Activated naive CD4-positive, alpha-beta T cell treated with anti-CD3 and anti-CD28 coated beads, Interleukin-2, amount 50 U/mL, for 24 hours (primary cell): ENCODE results near the gene ITGA6.
"Not testable (repeated sequence)": the region's sequence is repeated elsewhere in the genome, so short reads cannot be mapped to it uniquely, and the experiment has no call there.

Source experiments
- H3K27ac Mint-ChIP-seq: one replicate; pipeline ENCODE4 v1.8.0; 2021; ENCODE audit warnings: mild to moderate bottlenecking, mixed read lengths
- H3K27me3 Mint-ChIP-seq: one replicate; pipeline ENCODE4 v1.8.0; 2021; ENCODE audit warnings: mixed read lengths
- H3K36me3 Mint-ChIP-seq: one replicate; pipeline ENCODE4 v1.8.0; 2021; ENCODE audit warnings: mixed read lengths
- H3K4me1 Mint-ChIP-seq: one replicate; pipeline ENCODE4 v1.8.0; 2021; ENCODE audit warnings: mixed read lengths
- H3K4me3 Mint-ChIP-seq: one replicate; pipeline ENCODE4 v1.8.0; 2021; ENCODE audit warnings: mild to moderate bottlenecking, mixed read lengths
- H3K9me3 Mint-ChIP-seq: one replicate; pipeline ENCODE4 v1.8.0; 2021; ENCODE audit warnings: mixed read lengths

The ITGA6 gene

DNA sequence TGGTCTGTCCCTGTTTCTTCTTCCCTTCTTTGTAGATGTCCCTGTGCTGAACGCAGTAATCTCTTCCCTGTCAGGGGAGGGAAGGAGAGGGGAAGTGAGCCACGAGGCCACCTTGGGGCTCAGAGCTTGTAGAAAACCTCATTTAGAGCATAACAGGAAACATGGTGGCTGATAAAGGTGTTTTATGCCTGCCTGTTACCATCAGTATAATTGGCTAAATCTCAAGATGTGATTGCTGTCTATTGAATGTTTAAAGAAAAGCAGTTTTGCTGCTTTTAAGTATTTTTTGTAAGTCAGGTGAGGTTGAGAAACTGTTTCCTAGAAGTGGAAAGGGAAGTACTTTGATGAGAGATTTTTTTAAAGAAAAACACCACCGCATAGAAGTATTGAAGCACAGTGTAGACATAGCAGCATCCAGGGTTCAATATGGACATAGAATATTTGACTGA lies 68.8 kb downstream of the ITGA6 start:
- H3K27ac Mint-ChIP-seq: peak overlapping the region; percentile 99
- peaks cover 35% of the 10 kb centered on the region for H3K36me3 Mint-ChIP-seq
- H3K4me3 Mint-ChIP-seq: peak overlapping the region; percentile 60
- peaks cover 84% of the 10 kb centered on the region for H3K4me1 Mint-ChIP-seq
- no peaks in the 10 kb centered on the region for H3K9me3 Mint-ChIP-seq
- no peaks in the 10 kb centered on the region for H3K27me3 Mint-ChIP-seq

DNA sequence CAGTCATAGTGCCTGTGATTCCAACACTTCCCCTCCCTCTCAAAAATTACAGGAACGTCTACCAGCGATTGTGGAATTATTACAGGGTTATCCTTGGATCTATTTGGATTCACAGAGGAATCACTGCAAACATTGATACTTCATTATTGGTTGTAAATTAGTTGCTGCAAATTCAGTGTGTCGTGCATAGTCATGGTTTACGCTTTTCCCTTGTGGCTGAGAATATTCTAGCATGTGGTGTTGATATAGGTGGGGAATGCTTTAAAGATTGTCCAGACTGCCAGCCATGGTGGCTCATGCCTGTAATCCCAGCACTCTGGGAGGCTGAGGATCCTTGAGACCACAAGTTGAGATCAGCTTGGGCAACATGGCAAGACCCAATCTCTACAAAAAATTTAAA lies 79.8 kb downstream of the ITGA6 start:
- Mint-ChIP-seq H3K4me1 (peaks cover 67% of the 10 kb centered on the region), H3K27me3 (no peaks in the 10 kb centered on the region), H3K27ac (no peak overlapping the region), H3K36me3 (peaks cover 25% of the 10 kb centered on the region), H3K9me3 (no peaks in the 10 kb centered on the region), H3K4me3 (no peak overlapping the region)

DNA sequence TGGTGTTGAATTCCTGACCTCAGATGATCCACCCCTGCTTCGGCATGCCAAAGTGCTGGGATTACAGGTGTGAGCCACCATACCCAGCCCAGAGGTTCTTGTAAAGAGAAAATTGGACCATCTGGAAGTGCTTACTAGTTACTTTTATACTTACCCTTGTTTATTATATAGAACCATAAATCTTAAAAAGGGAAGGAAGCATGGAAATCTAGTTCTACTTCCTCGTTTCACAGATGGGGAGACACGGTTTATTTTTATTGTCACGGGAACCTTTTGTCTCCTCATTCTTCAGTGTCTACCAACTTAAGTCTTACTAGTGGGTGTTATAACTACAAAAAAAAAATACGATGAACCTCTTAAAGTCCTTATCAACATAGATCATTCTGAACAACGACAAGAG lies 82.7 kb downstream of the ITGA6 start:
- Mint-ChIP-seq H3K36me3 (peaks cover 25% of the 10 kb centered on the region), H3K27me3 (no peaks in the 10 kb centered on the region), H3K4me1 (peaks cover 54% of the 10 kb centered on the region), H3K4me3 (peak overlapping the region; percentile 72), H3K27ac (peak overlapping the region; percentile 60), H3K9me3 (no peaks in the 10 kb centered on the region)

DNA sequence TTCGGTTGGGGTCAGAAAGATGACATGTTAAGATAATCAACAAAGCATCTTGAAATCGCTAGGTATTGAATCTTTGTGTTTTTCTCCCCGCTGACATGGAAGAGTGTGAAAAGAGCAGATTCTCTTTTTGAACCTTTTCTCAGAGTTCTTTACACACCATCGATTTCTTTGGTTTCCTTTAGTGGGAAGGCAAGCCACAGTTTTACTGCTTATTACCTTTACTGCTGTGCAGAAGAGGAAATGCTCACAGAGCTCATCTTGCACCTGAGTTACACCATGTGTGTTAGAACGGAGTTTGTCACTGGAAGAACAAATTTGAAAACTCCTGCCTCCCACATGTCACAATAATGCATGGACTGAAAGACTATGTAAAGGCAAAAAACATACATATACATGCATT lies 83.2 kb downstream of the ITGA6 start:
- Mint-ChIP-seq H3K4me3 (peak overlapping the region; percentile 72), H3K27me3 (no peaks in the 10 kb centered on the region), H3K36me3 (peaks cover 23% of the 10 kb centered on the region), H3K4me1 (peaks cover 50% of the 10 kb centered on the region), H3K9me3 (no peaks in the 10 kb centered on the region), H3K27ac (peak overlapping the region; percentile 60)

DNA sequence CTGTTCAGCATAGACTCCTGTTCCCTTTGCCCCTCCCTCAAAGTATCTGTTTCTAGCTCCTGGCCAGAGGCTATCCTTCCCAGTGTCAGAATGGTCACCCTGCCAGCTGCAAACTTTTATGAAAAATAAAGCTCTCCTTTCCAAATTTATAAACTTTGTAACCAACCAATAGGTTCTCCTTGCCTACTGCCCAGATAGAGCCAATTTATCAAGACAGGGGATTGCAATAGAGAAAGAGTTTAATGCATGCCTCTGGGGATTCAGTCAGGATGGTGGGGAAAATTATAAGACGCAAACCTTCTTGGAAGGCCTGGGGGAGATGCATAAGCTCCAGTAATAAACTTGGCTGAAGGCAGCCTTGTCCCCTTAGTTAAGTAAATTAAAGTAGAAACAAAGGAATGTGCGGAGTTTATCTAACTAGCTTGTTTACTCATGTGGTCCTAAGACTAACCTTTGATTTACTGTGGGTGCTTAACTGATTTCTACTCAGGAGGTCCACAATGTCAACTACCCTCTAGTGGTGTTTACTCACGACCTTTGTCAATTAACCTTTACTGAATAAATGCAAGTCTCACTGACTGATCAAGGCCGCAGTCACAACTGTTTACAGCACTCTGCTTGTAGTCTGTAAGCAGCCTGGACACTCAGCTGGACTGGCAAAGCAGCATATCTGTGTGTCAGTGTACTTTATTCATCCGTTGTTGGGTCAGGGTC lies 85.6 kb downstream of the ITGA6 start:
- no peaks in the 10 kb centered on the region for H3K27me3 Mint-ChIP-seq
- H3K4me3 Mint-ChIP-seq: no peak overlapping the region
- H3K9me3 Mint-ChIP-seq: no peaks in the 10 kb centered on the region
- peaks cover 42% of the 10 kb centered on the region for H3K4me1 Mint-ChIP-seq
- peak overlapping the region; percentile 59 for H3K27ac Mint-ChIP-seq
- H3K36me3 Mint-ChIP-seq: peaks cover 20% of the 10 kb centered on the region

DNA sequence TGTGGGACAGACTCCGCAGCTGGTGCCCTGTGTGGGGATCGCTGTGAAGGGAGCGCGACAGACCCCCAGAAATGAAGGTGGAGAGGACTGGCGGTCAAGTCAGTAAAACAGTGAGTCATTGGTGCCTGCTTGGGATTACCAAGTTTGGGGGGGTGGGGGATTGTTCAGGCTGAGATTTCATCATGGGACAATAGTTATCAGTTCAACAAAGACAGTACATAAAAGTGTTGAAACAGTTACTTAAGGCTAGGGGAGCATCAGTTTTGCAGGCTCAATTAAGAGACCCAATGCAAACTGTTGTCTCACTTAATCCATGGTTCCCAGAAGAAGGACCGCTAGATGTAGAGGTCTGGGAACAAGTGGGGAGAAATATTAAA lies 86.1 kb downstream of the ITGA6 start:
- H3K4me1 Mint-ChIP-seq: peaks cover 37% of the 10 kb centered on the region
- H3K36me3 Mint-ChIP-seq: peaks cover 15% of the 10 kb centered on the region
- H3K27ac Mint-ChIP-seq: no peak overlapping the region
- H3K27me3 Mint-ChIP-seq: no peaks in the 10 kb centered on the region
- H3K9me3 Mint-ChIP-seq: no peaks in the 10 kb centered on the region
- H3K4me3 Mint-ChIP-seq: no peak overlapping the region

DNA sequence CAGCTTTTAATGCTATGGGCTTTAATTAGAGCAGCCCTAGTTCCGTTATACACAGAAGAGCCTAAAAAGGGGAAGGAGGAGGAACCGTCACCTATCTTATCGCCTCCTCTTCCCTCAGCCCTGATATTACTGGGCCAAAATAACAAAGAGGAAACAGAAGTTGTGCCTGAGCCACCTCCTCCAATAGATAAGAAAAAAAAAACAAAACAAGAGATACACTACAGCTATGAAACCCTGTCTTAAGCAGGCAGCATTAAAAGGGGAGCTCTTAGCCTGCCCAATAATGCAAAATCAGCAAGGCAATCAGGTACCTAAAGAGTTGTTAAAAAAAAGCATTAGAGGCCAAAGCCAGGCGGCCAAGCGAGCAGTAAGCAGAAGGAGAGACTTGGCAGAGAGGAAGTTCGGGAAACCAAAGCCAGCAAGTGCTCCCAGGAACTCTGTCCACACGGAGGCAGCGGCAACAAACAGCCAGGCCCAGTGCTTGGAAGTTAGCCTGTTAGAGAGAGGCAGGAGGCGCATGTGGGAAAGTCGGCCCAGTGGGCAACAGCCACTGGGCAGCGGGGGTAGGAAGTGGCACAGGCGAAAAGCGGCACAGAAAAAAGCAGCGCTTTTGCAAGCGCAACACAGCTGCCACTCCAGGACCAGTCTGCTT lies 86.7 kb downstream of the ITGA6 start:
- H3K4me1 Mint-ChIP-seq: peaks cover 31% of the 10 kb centered on the region
- H3K4me3 Mint-ChIP-seq: no peak overlapping the region
- H3K27ac Mint-ChIP-seq: no peak overlapping the region
- no peaks in the 10 kb centered on the region for H3K27me3 Mint-ChIP-seq
- H3K36me3 Mint-ChIP-seq: peaks cover 12% of the 10 kb centered on the region
- peaks cover 2% of the 10 kb centered on the region for H3K9me3 Mint-ChIP-seq

DNA sequence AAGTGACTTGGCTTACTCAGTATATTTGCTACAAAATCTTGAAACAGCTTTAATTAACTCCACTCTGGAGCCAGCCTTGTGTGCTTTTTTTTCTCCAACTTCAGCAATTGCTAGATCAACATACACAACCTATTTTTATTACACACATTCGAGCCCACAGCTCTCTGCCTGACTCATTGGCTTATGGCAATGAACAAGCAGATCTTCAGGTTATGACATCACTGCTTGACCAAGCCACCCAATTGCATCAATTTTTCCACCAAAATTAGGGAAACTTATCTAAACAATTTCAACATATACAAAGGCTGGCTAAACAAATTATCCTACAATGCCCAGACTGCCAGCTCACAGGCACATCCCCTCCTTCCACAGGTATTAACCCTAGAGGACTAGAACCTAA lies 88.9 kb downstream of the ITGA6 start:
- Mint-ChIP-seq H3K27me3 (no peaks in the 10 kb centered on the region), H3K27ac (no peak overlapping the region), H3K9me3 (peaks cover 10% of the 10 kb centered on the region), H3K36me3 (peaks cover 19% of the 10 kb centered on the region), H3K4me3 (no peak overlapping the region), H3K4me1 (peaks cover 16% of the 10 kb centered on the region)

DNA sequence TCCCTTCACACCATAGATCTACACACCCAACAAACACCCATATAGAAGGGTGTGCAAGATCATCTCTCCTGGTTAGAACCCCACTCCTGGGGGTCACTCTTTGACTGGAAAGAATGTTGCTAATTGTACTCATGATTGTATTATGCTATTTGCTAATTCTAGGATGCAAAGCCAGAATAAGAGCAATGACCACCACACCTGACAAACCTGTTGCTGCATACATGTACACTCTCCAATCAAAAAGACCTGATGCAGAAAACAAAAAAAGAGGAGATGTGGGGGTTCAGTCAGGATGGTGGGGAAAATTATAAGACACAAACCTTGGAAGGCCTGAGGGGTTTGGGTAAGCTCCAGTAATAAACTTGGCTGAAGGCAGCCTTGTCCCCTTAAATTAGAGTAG lies 91.6 kb downstream of the ITGA6 start:
- H3K36me3 Mint-ChIP-seq: peaks cover 13% of the 10 kb centered on the region
- H3K27me3 Mint-ChIP-seq: no peaks in the 10 kb centered on the region

DNA sequence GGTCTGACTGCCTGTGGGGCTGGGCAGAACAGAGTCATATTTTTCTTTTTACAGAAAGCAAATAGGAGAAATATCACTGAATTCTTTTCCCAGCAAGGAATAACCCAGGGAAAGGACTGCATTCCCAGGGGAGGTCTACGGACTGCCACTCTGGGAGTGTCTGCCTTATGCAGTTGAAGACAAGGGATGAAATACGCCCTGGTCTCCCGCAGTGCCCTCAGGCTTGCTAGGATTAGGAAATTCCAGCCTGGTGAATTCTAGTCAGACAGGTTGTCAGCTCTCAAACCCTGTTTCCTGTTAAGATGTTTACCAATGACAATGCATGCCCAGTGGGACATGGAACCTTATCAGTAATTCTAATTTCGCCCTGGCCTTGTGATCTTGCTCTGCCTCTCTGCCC lies 98.2 kb downstream of the ITGA6 start:
- Mint-ChIP-seq H3K36me3 (peaks cover 27% of the 10 kb centered on the region), H3K4me1 (no peaks in the 10 kb centered on the region), H3K9me3 (peaks cover 12% of the 10 kb centered on the region), H3K27me3 (no peaks in the 10 kb centered on the region), H3K4me3 (no peak overlapping the region), H3K27ac (no peak overlapping the region)

More for the DNA sequence above, 91.6 kb downstream of the ITGA6 start:
- Mint-ChIP-seq H3K27ac (no peak overlapping the region), H3K4me1 (peaks cover 6% of the 10 kb centered on the region), H3K9me3 (peaks cover 10% of the 10 kb centered on the region), H3K4me3 (no peak overlapping the region)

DNA sequence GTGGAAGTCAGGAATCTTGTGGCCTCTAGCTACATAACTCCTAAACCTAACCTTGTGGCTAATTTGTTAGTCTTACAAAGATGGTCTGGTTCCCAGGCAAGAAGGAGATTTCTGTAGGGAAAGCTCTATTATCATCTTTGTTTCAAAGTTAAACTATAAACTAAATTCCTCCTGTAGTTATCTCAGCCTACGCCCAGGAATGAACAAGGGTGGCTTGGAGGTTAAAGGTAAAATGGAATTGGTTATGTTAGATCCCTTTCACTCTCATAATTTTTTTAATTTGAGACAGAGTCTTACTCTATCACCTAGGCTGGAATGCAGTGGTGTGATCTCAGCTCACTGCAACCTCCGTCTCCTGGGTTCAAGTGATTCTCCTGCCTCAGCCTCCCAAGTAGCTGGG lies 103.9 kb downstream of the ITGA6 start:
- Mint-ChIP-seq H3K9me3 (peaks cover 13% of the 10 kb centered on the region), H3K4me3 (no peak overlapping the region), H3K27ac (no peak overlapping the region), H3K36me3 (peaks cover 41% of the 10 kb centered on the region), H3K4me1 (no peaks in the 10 kb centered on the region), H3K27me3 (no peaks in the 10 kb centered on the region)

DNA sequence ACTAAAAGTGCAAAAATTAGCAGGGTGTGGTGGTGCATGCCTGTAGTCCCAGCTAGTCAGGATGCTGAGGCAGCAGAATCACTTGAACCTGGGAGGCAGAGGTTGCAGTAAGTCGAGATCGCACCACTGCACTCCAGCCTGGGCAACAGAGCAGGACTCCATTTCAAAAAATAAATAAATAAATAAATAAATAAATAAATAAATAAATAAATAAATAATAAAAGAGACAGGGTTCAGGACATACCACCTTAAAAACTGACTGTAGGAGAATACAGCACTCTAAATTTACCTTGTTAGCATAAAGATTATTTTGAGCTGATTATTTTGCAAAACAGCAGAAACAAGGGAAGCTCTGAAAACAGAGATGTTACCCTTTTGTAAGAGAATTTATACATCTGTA lies 105.1 kb downstream of the ITGA6 start:
- not testable (repeated sequence) for H3K27ac Mint-ChIP-seq, H3K27me3 Mint-ChIP-seq, H3K4me1 Mint-ChIP-seq, H3K4me3 Mint-ChIP-seq
- Mint-ChIP-seq H3K9me3 (peaks cover 13% of the 10 kb centered on the region), H3K36me3 (peaks cover 41% of the 10 kb centered on the region)

DNA sequence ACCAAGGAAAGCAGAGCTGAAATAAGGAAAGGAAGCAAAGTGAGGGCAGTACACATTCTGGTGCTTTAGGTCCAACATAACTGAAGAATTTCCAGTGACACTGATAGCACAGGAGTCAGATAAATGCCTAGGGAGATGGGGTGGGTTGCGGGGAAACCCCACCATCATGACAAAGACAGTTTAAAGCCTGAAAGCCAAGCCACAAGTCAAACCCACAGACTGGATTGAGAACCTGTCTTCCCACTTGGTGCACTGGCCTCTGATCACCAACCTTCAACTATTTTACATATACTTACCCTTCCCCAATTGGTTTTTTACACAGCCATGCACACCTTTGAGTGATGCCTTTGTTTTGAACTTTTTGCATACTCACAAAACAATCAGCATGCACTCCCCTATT lies 106.3 kb downstream of the ITGA6 start:
- Mint-ChIP-seq H3K27ac (no peak overlapping the region), H3K27me3 (no peaks in the 10 kb centered on the region), H3K36me3 (peaks cover 41% of the 10 kb centered on the region), H3K9me3 (peaks cover 13% of the 10 kb centered on the region), H3K4me1 (no peaks in the 10 kb centered on the region), H3K4me3 (no peak overlapping the region)

DNA sequence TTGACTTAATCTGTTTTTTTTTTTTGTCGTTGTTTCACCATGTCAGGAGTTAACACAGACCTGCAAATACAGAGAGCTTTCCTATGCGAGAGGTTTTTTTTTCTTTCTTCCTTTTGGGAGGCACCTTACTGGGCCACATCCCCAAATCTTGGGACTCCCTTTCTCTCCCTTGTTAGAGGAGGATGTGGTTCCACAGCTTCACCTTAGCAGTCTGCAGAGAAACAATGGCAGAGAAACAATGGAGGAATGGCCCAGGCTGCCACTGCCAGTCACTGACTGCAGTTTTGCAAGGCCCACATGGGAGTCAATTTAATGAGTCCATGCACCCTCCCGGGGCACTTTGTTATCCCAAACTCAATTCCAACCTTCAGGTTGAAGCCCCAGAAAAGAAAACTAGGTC lies 107.7 kb downstream of the ITGA6 start:
- Mint-ChIP-seq H3K4me3 (no peak overlapping the region), H3K27ac (no peak overlapping the region), H3K9me3 (peaks cover 10% of the 10 kb centered on the region), H3K36me3 (peaks cover 39% of the 10 kb centered on the region), H3K4me1 (no peaks in the 10 kb centered on the region), H3K27me3 (no peaks in the 10 kb centered on the region)

DNA sequence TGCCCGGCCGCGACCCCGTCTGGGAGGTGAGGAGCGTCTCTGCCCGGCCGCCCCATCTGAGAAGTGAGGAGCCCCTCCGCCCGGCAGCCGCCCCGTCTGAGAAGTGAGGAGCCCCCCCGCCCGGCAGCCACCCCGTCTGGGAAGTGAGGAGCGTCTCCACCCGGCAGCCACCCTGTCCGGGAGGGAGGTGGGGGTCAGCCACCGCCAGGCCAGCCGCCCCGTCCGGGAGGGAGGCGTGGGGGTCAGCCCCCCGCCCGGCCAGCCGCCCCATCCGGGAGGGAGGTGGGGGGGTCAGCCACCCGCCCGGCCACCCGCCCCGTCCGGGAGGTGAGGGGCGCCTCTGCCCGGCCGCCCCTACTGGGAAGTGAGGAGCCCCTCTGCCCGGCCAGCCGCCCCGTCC lies 110.5 kb downstream of the ITGA6 start:
- H3K4me1 Mint-ChIP-seq, H3K27ac Mint-ChIP-seq, H3K4me3 Mint-ChIP-seq, H3K9me3 Mint-ChIP-seq, H3K27me3 Mint-ChIP-seq: not testable (repeated sequence)
- peaks cover 30% of the 10 kb centered on the region for H3K36me3 Mint-ChIP-seq

DNA sequence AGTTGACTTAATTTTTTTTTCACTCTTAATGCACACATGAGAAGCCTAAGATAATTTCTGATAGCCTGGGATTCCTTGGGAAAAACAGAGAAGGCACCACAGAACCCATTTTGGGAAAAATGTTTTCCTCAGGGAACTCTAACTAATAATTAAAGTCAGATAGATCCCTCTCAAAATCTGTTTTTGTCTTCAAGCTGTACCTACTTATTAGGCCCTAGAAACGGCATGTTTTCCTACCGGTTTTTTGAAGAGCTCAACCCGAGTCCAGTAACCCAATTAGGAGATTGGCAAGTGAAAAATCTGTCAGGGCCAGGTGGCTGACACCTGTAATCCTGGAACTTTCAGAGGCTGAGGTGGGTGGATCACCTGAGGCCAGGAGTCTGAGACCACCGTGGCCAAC lies 112.4 kb downstream of the ITGA6 start:
- Mint-ChIP-seq H3K27ac (no peak overlapping the region), H3K27me3 (no peaks in the 10 kb centered on the region), H3K36me3 (peaks cover 26% of the 10 kb centered on the region), H3K9me3 (peaks cover 10% of the 10 kb centered on the region), H3K4me3 (no peak overlapping the region), H3K4me1 (no peaks in the 10 kb centered on the region)

DNA sequence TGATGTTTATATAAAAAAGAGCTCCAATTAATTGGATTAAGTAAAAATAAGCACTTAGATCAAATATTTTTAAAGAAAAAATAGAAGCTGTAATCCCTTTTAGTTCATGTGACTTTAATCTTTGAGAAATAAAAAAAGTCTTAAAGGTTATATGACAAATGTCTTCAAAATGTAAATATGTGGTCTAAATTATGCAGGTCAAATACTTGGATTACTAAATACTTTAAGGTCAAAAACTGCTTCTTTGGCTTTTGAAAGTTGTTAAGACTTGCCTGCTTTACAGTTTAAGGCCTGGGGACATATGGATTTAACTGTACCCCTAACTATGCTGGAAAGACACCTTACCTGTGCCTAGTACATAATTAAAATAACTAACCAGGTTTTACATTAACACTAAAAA lies 113.0 kb downstream of the ITGA6 start:
- H3K27me3 Mint-ChIP-seq: no peaks in the 10 kb centered on the region
- peaks cover 5% of the 10 kb centered on the region for H3K9me3 Mint-ChIP-seq
- H3K4me1 Mint-ChIP-seq: no peaks in the 10 kb centered on the region
- H3K36me3 Mint-ChIP-seq: peaks cover 22% of the 10 kb centered on the region
- no peak overlapping the region for H3K4me3 Mint-ChIP-seq
- H3K27ac Mint-ChIP-seq: no peak overlapping the region
